ENCODE results near the gene RASGRP3.

RASGRP3 gene

GRCh38 chr2:33492399-33493134 is 16.1 kb downstream of the RASGRP3 start:
- no peak for DNase-seq (ENCODE audit: low read depth in 4 of 4, low spot score in 1 of 4)

GRCh38 chr2:33494155-33494779 is 17.8 kb downstream of the RASGRP3 start:
- DNase-seq (ENCODE audit: low read depth in 4 of 4, low spot score in 1 of 4), result no peak

- DNase-seq (ENCODE audit: low read depth in 4 of 4, low spot score in 1 of 4), result no peak
Observed at GRCh38 chr2:33494877-33495641, 18.6 kb downstream of the RASGRP3 start.

- DNase-seq (ENCODE audit: low read depth in 4 of 4, low spot score in 1 of 4), result no peak
Observed at GRCh38 chr2:33495683-33496082, 19.2 kb downstream of the RASGRP3 start.

GRCh38 chr2:33496150-33496549 is 19.7 kb downstream of the RASGRP3 start:
- DNase-seq (ENCODE audit: low read depth in 4 of 4, low spot score in 1 of 4), result no peak

GRCh38 chr2:33496726-33497125 is 20.3 kb downstream of the RASGRP3 start:
- no peak for DNase-seq (ENCODE audit: low read depth in 4 of 4, low spot score in 1 of 4)

GRCh38 chr2:33497221-33497650 is 20.8 kb downstream of the RASGRP3 start:
- no peak for DNase-seq (ENCODE audit: low read depth in 4 of 4, low spot score in 1 of 4)

GRCh38 chr2:33498291-33498956 is 22.0 kb downstream of the RASGRP3 start:
- no peak for DNase-seq (ENCODE audit: low read depth in 4 of 4, low spot score in 1 of 4)

- no peak for DNase-seq (ENCODE audit: low read depth in 4 of 4, low spot score in 1 of 4)
Observed at GRCh38 chr2:33500177-33500576, 23.7 kb downstream of the RASGRP3 start.

- DNase-seq (ENCODE audit: low read depth in 4 of 4, low spot score in 1 of 4), result no peak
Observed at GRCh38 chr2:33502025-33502424, 25.6 kb downstream of the RASGRP3 start.

GRCh38 chr2:33503002-33503401 is 26.6 kb downstream of the RASGRP3 start:
- DNase-seq (ENCODE audit: low read depth in 4 of 4, low spot score in 1 of 4), result no peak

GRCh38 chr2:33505966-33506365 is 29.5 kb downstream of the RASGRP3 start:
- no peak for DNase-seq (ENCODE audit: low read depth in 4 of 4, low spot score in 1 of 4)

GRCh38 chr2:33509908-33510585 is 33.6 kb downstream of the RASGRP3 start:
- DNase-seq (ENCODE audit: low read depth in 4 of 4, low spot score in 1 of 4), result no peak

GRCh38 chr2:33510586-33510968 is 34.1 kb downstream of the RASGRP3 start:
- no peak for DNase-seq (ENCODE audit: low read depth in 4 of 4, low spot score in 1 of 4)

GRCh38 chr2:33511141-33511540 is 34.7 kb downstream of the RASGRP3 start:
- DNase-seq (ENCODE audit: low read depth in 4 of 4, low spot score in 1 of 4), result no peak

- no peak for DNase-seq (ENCODE audit: low read depth in 4 of 4, low spot score in 1 of 4)
Observed at GRCh38 chr2:33512112-33512511, 35.7 kb downstream of the RASGRP3 start.

- DNase-seq (ENCODE audit: low read depth in 4 of 4, low spot score in 1 of 4), result no peak
Observed at GRCh38 chr2:33513480-33513879, 37.0 kb downstream of the RASGRP3 start.

- DNase-seq (ENCODE audit: low read depth in 4 of 4, low spot score in 1 of 4), result no peak
Observed at GRCh38 chr2:33516456-33516995, 40.1 kb downstream of the RASGRP3 start.

- DNase-seq (ENCODE audit: low read depth in 4 of 4, low spot score in 1 of 4), result no peak
Observed at GRCh38 chr2:33518200-33518599, 41.8 kb downstream of the RASGRP3 start.

- no peak for DNase-seq (ENCODE audit: low read depth in 4 of 4, low spot score in 1 of 4)
Observed at GRCh38 chr2:33518929-33519328, 42.5 kb downstream of the RASGRP3 start.

GRCh38 chr2:33521791-33522281 is 45.4 kb downstream of the RASGRP3 start:
- no peak for DNase-seq (ENCODE audit: low read depth in 4 of 4, low spot score in 1 of 4)
